HAP-1 (cell line): ENCODE data around the gene ADAMTSL2.

Experiments used
- DNase-seq, 2 experiments: peaks; one replicate each; pipeline ENCODE4 v3.0.0-alpha.2; 2016 to 2020; ENCODE audit warnings: low spot score in 2 of 2
- H3K27me3 ChIP-seq: fragments of 250-450 bp; sonication (Bioruptor Pico); 2 replicates; pipeline ENCODE4 v1.5.1; 2020; ENCODE audit warnings: low read depth, mild to moderate bottlenecking, moderate library complexity
- H3K36me3 ChIP-seq: fragments of 250-450 bp; sonication (Bioruptor Pico); replicated peaks from 2 replicates; pipeline ENCODE4 v1.5.1; 2020; ENCODE audit warnings: mild to moderate bottlenecking
- H3K4me1 ChIP-seq: fragments of 250-450 bp; sonication (Bioruptor Pico); 2 replicates; pipeline ENCODE4 v1.5.1; 2020; ENCODE audit warnings: mild to moderate bottlenecking
- H3K4me3 ChIP-seq: fragments of 250-450 bp; sonication (Bioruptor Pico); 2 replicates; pipeline ENCODE4 v1.5.1; 2020; ENCODE audit warnings: mild to moderate bottlenecking, moderate library complexity
- H3K9me3 ChIP-seq: fragments of 250-450 bp; sonication (Bioruptor Pico); 2 replicates; pipeline ENCODE4 v1.5.1; 2020; ENCODE audit warnings: mild to moderate bottlenecking, moderate library complexity
- in situ Hi-C: fragments of 300-500 bp; cut with MboI; formaldehyde crosslinking; loops from 3 replicates; pipeline ENCODE4 v1.14.3; 2020; ENCODE audit warnings: low sequenced_read_pairs, inconsistent platforms, mixed read lengths

Gene ADAMTSL2

DNA sequence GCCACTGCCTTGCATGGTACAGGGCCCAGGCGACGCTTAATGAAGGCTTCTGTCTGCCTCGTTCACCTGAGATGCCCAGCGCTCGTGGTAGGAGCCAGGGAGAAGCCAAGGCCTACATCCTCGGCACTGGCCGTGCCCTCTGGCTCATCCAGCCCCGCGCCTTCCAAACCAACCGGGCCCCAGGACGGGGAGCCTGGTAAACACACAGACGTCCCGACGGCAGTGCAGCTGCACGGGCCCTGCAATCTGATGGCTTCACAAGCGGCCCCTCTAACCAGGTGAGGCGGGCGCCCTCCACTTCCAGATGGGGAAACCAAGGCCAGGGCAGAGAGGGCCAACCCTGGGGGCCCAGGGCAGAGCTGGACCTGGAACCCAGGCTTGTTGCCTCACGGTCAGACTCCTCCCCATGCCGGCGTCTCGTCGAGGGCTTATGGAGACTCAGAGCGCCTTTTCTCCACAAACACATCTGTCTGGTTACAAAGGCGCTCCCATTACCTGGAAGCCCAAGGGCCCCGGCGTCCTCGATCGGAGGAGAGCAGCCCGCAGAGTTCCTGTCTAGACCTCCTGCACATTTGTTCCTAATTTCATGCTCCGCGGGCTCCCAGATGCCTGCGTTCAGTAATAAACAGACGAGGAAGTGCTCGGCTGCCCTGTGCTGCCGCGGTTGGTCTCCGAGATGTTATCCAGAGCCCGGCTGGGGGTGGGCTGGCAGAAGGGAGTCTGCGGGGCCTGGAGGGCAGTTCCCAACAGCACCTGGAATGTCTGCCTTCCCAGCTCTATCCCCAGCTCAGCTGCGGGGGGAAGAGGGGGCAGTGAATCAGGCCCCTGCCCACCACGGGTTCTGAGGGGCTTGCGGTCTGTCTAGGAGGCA, 51.2 kb downstream of the ADAMTSL2 start:
- Histone ChIP-seq H3K4me3 (no peak overlapping the region), H3K9me3 (no peaks in the 10 kb centered on the region), H3K36me3 (no peaks in the 10 kb centered on the region), H3K27me3 (peaks cover 11% of the 10 kb centered on the region), H3K4me1 (no peaks in the 10 kb centered on the region)
- in situ Hi-C loops = no loop called here
- no peak for DNase-seq

DNA sequence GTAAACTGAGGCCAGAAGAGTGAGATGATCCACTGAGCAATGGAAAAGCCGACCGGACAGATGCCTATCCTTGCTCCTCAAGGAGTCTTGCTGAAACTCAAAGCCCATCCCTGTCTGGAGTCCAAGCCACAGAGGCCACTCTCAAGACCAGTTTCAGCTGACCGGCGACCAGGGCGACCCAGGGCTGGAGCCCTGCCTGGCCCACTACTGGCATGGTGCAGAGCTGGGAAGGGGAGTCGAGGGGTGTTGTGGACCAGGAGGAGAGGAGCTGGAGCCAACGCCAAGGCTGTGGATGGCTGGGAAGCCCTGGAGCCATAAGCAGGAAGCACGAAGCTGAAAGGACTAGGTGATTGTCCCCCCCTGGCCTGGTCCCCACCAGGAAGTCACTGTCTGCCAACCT, 52.5 kb downstream of the ADAMTSL2 start:
- Histone ChIP-seq H3K4me3 (no peak overlapping the region), H3K4me1 (no peaks in the 10 kb centered on the region), H3K9me3 (no peaks in the 10 kb centered on the region), H3K36me3 (no peaks in the 10 kb centered on the region), H3K27me3 (peaks cover 11% of the 10 kb centered on the region; the same call in 1 of the 2 replicates)
- DNase-seq = no peak
- in situ Hi-C loops = no loop called here

DNA sequence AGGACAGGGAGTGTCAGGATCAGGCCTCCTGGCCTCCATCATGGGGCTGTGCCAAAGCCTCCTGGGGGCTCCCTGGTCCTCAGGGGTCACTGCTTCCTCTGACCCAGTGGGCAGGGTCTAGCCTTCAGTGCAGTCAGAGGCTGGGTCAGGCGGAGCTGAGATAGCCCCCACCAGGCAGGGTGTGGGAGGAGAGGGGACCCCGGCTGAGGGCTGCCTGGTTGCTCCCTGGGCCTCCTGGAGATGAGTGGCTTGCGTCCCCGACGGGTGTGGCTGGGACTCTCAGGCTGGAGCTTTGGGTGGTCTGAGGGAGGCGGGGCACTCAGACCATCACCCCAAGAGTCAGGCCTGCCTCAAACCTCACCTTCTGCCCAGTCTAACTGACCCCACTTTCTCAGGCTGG, 53.0 kb downstream of the ADAMTSL2 start:
- in situ Hi-C loops = no loop called here

DNA sequence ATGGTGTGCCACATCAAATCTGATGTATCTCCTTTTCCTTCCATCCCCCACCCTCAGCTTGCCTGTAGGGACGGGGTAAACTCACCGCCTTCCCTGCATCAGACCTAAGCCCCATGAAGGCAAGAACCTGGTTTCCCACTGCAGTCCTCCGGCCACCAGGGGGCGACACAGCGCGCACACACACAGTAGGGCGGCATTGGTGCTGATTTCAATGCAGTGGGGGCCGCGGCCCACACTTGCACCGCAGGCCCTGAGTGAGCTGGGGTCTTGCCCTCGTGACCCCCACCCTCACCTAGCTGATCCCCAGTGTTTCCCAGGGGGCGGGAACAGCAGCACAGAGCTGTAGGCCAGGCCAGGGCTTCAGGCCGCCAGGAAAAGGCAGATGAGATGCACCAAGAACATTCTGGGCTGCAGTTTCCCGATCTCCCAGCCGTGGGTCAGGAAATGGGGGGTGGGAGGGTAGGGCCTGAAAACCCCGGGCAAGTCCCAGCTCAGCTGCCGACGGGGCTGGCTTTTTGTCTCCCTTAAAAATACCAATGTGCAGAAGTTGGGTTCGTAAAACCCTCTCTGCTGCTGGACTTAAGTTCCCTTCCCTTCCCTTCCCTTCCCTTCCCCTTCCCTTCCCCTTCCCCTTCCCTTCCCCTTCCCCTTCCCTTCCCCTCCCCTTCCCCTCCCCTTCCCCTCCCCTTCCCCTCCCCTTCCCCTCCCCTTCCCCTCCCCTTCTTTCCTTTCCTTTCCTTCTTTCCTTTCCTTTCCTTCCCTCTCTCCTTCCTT, 55.1 kb downstream of the ADAMTSL2 start:
- peak in 1 of 2 experiments; percentile 70 for DNase-seq
- Histone ChIP-seq H3K4me3 (no peak overlapping the region), H3K4me1 (no peaks in the 10 kb centered on the region), H3K27me3 (peaks cover 10% of the 10 kb centered on the region; the same call in 1 of the 2 replicates), H3K36me3 (no peaks in the 10 kb centered on the region), H3K9me3 (no peaks in the 10 kb centered on the region)
- in situ Hi-C loops = no loop called here

More for the DNA sequence above, 53.0 kb downstream of the ADAMTSL2 start:
- no peaks in the 10 kb centered on the region for H3K9me3 ChIP-seq
- no peaks in the 10 kb centered on the region for H3K4me1 ChIP-seq
- no peaks in the 10 kb centered on the region for H3K36me3 ChIP-seq
- H3K27me3 ChIP-seq = peaks cover 11% of the 10 kb centered on the region; the same call in 1 of the 2 replicates
- no peak overlapping the region for H3K4me3 ChIP-seq
- no peak for DNase-seq

DNA sequence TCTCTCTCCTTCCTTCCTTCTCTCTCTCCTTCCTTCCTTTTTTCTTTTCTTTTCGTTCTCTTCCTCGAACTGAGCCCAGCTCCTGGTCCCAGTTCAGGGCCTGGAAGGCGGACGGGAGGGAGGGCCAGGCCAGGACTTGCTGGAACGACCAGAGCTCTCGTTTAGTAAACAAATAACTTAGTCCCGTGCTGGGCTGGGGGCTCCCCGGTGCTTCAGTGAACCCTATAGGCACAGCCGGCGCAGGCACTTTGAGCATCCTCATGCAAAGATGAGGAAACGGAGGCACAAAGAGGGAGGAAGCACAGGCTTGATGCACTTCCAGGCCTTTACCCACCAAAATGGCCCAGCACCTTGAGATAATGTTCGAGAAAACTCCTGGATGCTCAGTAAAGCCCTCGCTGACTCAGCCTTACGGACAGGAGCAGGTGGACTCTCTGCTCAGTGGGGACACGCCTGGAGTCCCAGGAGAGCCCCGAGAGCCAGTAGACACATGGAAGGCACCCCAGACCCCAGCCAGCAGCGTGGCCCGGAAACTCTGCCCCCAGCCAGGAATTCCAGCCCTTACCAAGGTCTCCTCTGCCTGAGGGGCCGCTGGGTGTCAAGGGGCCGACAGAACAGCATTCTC, 55.8 kb downstream of the ADAMTSL2 start:
- no peak overlapping the region for H3K4me3 ChIP-seq
- H3K27me3 ChIP-seq = peaks cover 4% of the 10 kb centered on the region; the same call in 1 of the 2 replicates
- no peaks in the 10 kb centered on the region for H3K4me1 ChIP-seq
- DNase-seq = no peak
- H3K9me3 ChIP-seq = no peaks in the 10 kb centered on the region
- H3K36me3 ChIP-seq = no peaks in the 10 kb centered on the region
- in situ Hi-C loops = no loop called here

DNA sequence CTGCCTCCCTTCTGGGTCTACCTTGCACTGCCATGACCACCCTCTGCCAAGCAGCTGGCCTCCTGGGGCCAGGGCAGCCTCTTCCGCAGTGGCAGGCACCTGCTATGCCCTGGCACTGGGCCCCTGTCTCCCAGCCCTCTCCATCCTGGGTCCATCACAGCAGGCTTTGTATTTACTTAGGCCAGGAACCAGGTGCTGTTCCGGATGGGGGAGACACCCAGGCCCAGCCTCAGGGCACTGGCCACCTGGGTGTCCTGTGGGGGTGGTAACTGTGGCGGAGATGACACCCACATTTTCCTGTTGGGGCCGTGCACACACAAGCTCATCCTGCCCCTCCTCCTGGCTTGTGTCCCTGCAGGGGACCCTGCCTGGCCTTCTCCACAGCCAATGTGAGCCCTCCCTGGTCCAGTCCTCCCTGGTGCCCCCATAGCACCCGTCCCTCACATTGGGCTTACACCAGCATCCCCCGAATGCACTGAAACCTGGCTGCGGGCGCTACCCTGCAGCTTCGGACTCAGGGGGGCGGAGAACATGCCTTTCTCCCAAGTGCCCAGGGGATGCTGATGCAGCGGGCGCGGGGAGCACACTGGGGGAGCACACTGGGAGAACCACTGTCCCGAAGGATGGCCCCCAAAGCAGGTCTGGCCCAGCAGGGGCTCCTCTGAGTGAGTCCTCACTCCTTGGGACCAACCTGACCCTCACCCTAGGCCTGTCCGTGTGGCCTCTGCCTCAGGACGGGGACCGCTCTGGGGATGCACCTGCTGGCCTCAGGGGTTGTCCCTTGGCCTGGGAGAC, 56.8 kb downstream of the ADAMTSL2 start:
- Histone ChIP-seq H3K4me1 (no peaks in the 10 kb centered on the region), H3K36me3 (no peaks in the 10 kb centered on the region), H3K27me3 (no peaks in the 10 kb centered on the region), H3K9me3 (no peaks in the 10 kb centered on the region), H3K4me3 (no peak overlapping the region)
- no peak for DNase-seq
- in situ Hi-C loops = no loop called here

DNA sequence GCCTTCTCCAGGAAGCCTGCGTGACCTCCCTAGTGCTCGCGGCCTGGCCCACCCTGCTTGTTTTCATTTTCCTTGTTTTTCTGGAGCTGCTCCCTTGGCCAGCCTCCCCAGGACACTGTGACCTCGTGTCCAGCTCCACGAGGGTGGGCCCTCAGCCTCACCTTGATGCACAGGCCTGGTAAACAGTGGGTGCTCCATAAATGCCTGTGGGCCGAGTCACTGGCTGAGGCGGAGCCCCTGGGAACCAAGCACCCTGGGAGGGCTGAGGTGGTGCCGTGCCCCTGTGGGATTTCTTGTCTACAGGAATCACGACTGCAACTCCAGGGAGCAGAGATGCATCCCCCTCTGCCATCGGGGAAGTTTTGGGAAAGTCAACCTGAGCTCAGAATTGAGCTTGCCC, 57.5 kb downstream of the ADAMTSL2 start:
- Histone ChIP-seq H3K4me1 (no peaks in the 10 kb centered on the region), H3K27me3 (no peaks in the 10 kb centered on the region), H3K4me3 (no peak overlapping the region), H3K9me3 (peaks cover 4% of the 10 kb centered on the region; the same call in 1 of the 2 replicates), H3K36me3 (no peaks in the 10 kb centered on the region)
- no peak for DNase-seq
- in situ Hi-C loops = no loop called here

DNA sequence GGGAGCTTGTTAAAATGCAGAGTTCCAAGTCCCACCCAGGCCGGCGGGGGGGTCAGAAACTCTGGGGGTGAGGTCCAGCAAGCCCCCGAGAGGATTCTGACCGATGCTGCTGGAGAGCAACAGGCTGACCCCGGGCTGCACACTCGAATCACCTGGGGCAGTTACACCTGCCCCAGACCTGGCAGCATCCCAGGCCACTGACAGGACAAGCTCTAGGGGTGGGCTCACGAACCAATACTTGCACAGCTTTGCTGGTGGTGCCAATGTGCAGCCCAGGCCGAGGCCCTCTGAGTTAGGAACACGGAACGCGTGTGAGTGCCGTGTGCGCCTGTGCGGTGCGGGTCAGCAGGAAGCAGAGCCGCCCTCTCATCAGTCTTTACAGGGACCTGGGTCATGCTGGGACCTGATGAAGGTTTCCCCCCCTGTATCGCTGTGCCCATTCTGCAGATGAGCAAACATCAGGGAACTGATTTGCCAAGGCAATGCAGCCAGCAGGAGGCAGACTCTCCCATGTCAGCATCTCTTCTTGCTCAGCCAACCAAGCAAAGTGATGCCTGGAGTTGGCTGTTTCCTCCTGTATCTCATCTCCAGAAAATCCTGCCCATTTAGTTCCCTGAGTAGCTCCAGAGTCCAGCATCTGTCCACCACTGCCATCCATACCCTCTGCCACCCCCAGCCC, 58.4 kb downstream of the ADAMTSL2 start:
- H3K4me1 ChIP-seq = no peaks in the 10 kb centered on the region
- H3K36me3 ChIP-seq = no peaks in the 10 kb centered on the region
- in situ Hi-C loops = no loop called here
- H3K27me3 ChIP-seq = no peaks in the 10 kb centered on the region
- peaks cover 8% of the 10 kb centered on the region; the same call in 1 of the 2 replicates for H3K9me3 ChIP-seq
- no peak overlapping the region for H3K4me3 ChIP-seq
- DNase-seq = no peak

DNA sequence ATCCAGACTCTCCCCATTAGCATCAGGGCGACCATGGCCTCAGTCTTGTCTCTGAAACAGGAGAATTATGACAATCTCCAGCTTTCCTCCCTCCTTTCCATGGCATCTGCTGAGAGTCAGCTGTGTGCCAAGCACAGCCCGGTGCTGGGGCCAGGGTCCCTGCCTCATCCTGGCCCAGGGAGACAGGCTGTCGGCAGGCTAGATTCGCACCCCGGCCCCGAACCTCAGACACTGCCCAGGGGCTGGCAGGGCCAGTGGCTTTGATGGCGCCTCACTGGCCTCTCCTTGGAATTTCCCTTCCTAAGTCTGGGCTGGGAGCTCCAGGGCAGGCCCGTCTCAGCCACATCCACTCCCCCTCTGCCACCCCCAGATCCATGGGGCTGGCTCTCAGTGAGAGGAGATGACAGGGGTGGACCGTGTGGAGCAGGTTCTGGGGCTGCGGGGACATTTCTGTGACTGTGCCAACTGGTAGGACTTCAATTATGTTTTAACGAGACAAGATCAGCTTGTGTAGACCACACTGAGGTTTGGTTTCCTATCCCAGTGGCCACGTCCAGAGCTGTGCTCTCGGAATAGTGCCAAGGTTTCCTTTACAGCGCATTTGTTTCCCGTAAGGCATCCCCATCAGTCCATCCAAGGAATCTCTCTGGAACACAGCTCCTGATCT, 59.2 kb downstream of the ADAMTSL2 start:
- DNase-seq = no peak
- peaks cover 8% of the 10 kb centered on the region; the same call in 1 of the 2 replicates for H3K9me3 ChIP-seq
- no peaks in the 10 kb centered on the region for H3K4me1 ChIP-seq
- no peaks in the 10 kb centered on the region for H3K27me3 ChIP-seq
- no peaks in the 10 kb centered on the region for H3K36me3 ChIP-seq
- in situ Hi-C loops = no loop called here
- no peak overlapping the region for H3K4me3 ChIP-seq

DNA sequence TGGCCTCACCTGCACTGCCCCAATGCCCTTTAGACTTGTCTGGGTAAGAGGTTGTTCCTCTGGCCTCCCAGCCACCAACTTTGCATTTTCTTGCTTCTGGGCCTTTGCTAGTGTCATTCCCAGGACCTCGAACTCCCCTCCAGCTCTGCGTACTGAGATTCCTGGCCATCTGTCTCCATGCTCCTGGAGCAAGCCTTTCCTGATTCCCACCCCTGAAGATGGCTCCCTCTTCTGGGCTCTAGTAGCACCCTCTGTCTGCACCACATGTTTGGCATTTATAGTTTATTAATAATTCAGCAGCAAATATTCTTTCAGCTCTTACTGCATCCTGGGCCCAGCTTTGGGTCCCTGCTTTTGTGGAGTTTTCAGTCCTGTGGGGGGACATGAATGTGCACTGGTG, 59.8 kb downstream of the ADAMTSL2 start:
- no peaks in the 10 kb centered on the region for H3K27me3 ChIP-seq

DNA sequence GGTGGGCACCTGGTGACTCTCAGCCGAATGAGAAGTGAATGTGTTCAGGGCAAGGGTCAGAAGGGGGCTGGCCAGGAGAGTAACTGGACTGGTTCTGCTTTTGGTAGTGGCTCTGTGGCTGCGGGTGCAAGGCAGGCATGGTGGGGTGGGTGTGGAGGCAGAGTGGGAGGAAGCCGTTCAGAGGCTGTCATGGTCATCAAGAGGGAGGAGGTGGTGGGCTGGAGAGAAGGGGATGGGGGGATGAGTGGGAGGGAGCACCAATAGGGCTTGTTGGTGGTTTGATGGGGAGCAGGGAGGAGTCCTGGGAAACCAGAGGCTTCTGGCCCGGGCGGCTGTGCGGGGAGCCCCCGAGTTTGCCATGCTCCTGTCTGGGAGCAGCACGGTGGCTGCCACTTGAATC, 61.4 kb downstream of the ADAMTSL2 start:
- DNase-seq = no peak

More for the DNA sequence above, 59.8 kb downstream of the ADAMTSL2 start:
- H3K4me1 ChIP-seq = no peaks in the 10 kb centered on the region
- in situ Hi-C loops = no loop called here
- no peaks in the 10 kb centered on the region for H3K36me3 ChIP-seq
- DNase-seq = no peak
- no peak overlapping the region for H3K4me3 ChIP-seq
- peaks cover 8% of the 10 kb centered on the region; the same call in 1 of the 2 replicates for H3K9me3 ChIP-seq

DNA sequence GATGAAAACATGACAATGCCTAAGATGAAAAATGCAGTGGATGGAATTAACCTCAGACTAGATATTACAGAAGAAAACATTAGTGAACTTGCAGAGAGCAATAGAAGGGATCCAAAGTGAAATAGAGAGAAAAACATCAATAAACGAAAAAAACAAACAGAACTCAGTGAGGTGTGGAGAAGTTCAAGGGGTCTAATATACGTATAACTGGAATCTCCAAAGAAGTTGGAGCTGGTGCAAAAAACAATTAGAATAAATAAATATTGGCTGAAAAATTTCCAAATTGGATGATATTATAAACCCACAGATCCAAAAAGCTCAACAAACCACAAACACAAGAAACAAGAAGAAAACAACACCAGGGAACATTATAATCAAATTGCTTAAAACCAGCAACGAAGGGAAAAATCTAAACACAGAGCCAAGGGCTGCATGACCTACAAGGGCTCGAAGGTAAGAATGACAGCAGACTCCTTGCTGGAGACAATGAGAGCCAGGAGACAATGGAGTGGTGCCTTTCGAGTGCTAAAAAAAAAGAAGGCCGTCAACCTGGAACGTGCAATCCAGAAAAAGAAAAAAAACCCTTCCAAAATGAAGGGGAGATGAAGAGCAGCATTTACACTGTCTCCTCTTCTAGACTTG, 62.9 kb downstream of the ADAMTSL2 start:
- H3K36me3 ChIP-seq = no peaks in the 10 kb centered on the region
- H3K9me3 ChIP-seq = peaks cover 8% of the 10 kb centered on the region; the same call in 1 of the 2 replicates
- H3K4me1 ChIP-seq = no peaks in the 10 kb centered on the region
- no peak overlapping the region for H3K4me3 ChIP-seq
- in situ Hi-C loops = no loop called here
- H3K27me3 ChIP-seq = no peaks in the 10 kb centered on the region
- DNase-seq = no peak

More for the DNA sequence above, 61.4 kb downstream of the ADAMTSL2 start:
- Histone ChIP-seq H3K36me3 (no peaks in the 10 kb centered on the region), H3K27me3 (no peaks in the 10 kb centered on the region), H3K4me3 (no peak overlapping the region), H3K9me3 (peaks cover 8% of the 10 kb centered on the region; the same call in 1 of the 2 replicates), H3K4me1 (no peaks in the 10 kb centered on the region)
- in situ Hi-C loops = no loop called here
